ENCODE results near the gene TMCO2. TPM values are rescaled to one million over a fixed set of nuclear protein-coding genes. Genes with fewer than 3 reads are reported as not detected.

The TMCO2 gene
- total RNA-seq, 2 experiments from 2014 or later: not detected

DNA sequence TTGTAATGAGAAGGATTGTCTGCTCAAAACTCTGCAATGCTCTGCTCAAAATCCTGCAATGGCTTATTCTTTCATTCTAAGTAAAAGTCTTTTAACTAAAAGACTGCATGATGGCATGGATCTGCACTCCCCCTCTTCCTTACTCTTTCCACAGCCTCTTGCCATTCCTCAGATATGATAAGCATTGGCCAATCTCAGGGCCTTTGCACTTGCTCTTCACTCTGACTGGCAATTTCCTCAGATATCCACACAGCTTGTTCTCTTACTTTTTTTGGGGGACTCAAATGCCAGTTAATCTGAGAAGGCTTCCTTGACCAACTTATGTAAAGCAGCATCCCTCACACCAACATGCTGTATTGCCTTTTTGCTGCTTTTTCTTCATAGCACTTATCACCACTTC, 7.5 kb downstream of the TMCO2 start:
- ChIA-PET POLR2A (no interaction called here), CTCF (interaction anchor here (1.1 kb wide), 2 partner anchors 15 to 84 kb away, joined by 3 to 4 read pairs; no protein-coding TSS in a partner anchor)

DNA sequence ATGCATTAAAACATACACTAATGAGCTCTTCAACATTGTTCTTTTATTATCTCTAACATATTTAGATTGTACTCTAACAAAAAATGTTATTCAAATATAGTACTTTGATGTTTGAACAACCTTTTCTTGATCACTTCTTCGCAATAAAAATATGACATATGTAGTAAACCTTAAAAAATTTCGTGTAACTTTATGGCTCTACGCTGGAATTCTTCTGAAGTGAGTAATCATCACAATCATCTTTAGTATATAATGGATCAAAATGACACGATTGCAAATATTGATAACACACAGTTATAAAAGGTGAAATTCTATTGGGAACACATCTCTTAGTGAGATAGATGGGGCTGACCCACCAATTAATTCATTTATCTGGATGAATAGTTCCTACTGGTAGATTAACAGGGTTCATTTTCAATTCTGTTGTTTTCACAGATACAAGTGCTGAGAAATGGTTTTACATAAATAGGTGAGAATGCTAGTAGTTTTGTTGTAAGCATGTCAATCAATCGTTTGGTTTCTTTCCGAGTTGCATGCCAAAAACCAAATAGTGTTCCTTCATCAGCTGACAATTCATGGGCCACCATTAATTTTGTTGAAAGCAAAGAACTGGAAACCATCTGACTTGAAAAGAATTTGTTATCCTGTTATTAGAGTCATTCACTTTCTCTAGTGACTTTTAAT, 8.8 kb downstream of the TMCO2 start:
- CTCF ChIA-PET: interaction anchor here (1.0 to 1.4 kb wide), 5 partner anchors 15 to 82 kb away, joined by 3 to 6 read pairs (median 4); no protein-coding TSS in a partner anchor
- POLR2A ChIA-PET: interaction anchor here (1.7 kb wide), 1 partner anchor 15 kb away, joined by 10 read pairs; no protein-coding TSS in a partner anchor

DNA sequence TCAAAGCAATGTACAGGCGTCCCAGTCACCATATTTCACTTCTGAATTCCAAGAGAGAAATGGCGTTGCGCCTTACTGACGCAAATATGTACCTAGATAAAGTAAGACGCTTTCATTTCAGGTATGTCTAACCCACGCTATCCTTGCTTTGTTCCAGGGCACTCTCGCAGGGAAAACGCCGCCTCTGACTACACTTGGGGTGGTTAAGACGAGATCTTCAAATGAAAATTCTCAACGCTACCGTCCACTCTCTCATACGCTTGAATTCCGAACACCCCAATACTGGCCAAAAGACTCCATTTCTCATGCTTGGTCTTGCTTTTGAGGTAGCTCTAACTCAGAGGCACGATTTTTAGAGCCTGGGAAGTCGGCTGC, 9.6 kb downstream of the TMCO2 start:
- CTCF ChIA-PET: interaction anchor here (0.6 to 1.4 kb wide), 5 partner anchors 8 to 95 kb away, joined by 3 to 6 read pairs (median 4); partner anchors contain the start of gene COL9A2

DNA sequence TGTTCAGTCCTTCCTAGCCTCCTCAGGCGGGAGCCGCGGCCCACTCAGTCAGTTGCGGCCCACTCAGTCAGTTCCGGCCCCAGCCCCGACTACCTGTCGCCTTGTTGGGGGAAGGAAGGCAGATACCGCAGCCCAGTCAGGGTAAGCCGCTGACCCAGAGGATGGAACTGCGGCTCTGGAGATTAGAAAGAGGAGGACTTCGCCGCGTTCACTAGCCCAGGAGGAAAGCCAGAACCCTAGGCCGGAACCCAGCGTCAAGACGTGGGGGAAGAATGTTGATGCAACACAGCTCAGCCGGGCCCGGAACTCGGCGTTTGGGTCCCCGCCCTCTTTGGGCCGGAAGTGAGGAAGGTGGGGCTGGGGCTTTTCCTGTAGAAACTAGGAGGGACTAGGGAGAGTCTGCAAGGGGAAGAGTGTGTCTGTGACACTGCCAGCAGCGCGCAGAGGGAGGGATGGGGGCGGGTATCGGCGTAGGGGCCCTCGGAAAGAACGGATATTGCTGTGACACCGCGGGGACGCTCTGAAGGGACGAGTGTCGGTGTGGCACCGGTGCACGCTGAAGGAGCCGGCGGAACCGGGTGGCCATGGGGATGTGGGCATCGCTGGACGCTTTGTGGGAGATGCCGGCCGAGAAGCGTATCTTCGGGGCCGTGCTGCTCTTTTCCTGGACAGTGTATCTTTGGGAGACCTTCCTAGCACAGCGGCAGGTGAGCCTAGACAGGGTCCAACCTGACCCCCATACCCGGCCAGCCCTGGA, 10.1 kb downstream of the TMCO2 start, which contains the start of gene ZMPSTE24:
Gene ZMPSTE24, plus strand, starts transcription at position 549 of the 757 bp plus-strand sequence. Its CDS starts 36 bp downstream, at position 585.
- ChIA-PET CTCF (interaction anchor here (0.6 to 1.4 kb wide), 4 partner anchors 8 to 96 kb away, joined by 3 to 6 read pairs (median 4); partner anchors contain the start of gene COL9A2), POLR2A (interaction anchor here (0.6 to 1.7 kb wide), 4 partner anchors 16 to 336 kb away, joined by 3 to 10 read pairs (median 4); no protein-coding TSS in a partner anchor)

More for the DNA sequence above, 9.6 kb downstream of the TMCO2 start:
- POLR2A ChIA-PET: interaction anchor here (0.6 to 1.7 kb wide), 4 partner anchors 15 to 336 kb away, joined by 3 to 10 read pairs (median 4); no protein-coding TSS in a partner anchor

DNA sequence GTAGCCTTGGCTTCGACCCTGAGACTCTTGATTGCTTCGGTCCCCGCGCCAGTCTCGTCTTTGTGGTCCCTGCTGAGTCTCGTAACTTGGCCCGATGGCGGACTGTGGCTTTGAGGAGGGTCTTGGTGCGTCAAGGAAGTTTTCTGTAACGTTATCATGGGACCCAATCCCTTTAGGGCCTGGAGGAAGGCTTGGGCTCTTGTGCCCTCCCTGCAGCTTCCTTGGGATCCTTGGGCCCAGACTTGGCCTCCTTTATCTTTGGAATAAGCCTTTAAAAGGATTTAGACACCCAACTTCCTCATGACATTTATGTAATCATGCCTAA, 10.7 kb downstream of the TMCO2 start:
- POLR2A ChIA-PET: interaction anchor here (1.0 to 1.7 kb wide), 3 partner anchors 17 to 98 kb away, joined by 3 to 10 read pairs (median 4); no protein-coding TSS in a partner anchor
- CTCF ChIA-PET: interaction anchor here (1.3 kb wide), 1 partner anchor 96 kb away, joined by 4 read pairs; no protein-coding TSS in a partner anchor

DNA sequence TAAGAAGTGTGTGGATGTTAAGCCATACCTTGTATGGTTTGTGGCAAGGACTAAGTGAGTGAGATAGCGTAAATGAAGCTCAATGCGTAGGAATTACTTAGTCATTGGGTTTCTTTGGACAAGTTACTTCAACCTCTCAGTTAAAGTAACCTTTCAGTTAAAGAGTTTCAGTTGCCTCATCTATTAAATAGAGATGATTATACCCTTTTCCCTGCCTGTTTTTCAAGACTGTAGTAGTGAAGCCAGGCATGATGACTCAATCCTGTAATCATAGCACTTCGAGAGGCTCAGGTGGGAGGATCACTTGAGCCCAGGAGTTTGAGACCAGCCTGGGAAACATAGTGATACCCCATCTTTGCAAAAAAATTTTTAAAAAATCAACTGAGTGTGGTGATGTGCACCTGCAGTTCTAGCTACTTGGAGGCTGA, 16.6 kb downstream of the TMCO2 start:
- ChIA-PET CTCF (no interaction called here), POLR2A (interaction anchor here (0.6 to 1.6 kb wide), 4 partner anchors 8 to 109 kb away, joined by 3 to 7 read pairs (median 4); partner anchors contain the start of gene SMAP2)

DNA sequence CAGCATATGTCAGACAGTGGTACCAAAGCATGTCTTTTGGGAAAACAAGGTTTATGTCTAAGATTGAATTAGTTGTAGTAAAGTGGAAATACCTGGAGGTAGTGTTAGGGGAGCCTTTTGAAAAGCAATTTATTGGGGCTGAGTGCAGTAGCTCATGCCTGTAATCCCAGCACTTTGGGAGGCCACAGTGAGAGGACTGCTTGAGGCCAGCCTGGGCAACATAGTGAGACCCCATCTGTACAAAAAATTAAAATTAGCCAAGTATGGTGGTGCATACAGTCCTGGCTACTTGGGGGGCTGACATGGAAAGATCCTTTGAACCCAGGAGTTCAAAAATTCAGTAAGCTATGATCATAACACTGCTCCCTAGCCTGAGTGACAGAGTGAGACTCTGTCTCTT, 17.6 kb downstream of the TMCO2 start:
- ChIA-PET POLR2A (interaction anchor here (1.6 kb wide), 1 partner anchor 24 kb away, joined by 5 read pairs; no protein-coding TSS in a partner anchor), CTCF (interaction anchor here (1.2 to 1.3 kb wide), 2 partner anchors 51 to 112 kb away, joined by 3 read pairs; no protein-coding TSS in a partner anchor)

DNA sequence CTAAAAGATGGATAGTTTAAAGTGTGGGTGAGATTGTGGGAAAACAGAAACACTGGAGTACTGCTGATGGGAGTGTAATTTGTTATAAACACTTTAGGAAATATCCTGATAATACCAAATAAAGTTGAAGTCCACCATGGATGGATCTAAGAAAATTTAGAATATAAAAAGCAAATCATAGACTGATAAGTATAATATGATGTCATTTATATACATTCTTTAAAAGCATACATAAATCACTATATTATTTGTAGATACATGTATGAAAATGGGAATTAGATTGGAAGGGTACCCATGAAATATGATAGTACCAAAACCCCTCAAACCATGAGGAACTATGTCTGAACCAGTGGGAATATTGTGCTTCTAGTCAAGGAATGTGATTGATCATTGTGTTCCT, 18.2 kb downstream of the TMCO2 start:
- POLR2A ChIA-PET: no interaction called here
- CTCF ChIA-PET: interaction anchor here (1.2 to 1.3 kb wide), 2 partner anchors 52 to 113 kb away, joined by 3 read pairs; no protein-coding TSS in a partner anchor

DNA sequence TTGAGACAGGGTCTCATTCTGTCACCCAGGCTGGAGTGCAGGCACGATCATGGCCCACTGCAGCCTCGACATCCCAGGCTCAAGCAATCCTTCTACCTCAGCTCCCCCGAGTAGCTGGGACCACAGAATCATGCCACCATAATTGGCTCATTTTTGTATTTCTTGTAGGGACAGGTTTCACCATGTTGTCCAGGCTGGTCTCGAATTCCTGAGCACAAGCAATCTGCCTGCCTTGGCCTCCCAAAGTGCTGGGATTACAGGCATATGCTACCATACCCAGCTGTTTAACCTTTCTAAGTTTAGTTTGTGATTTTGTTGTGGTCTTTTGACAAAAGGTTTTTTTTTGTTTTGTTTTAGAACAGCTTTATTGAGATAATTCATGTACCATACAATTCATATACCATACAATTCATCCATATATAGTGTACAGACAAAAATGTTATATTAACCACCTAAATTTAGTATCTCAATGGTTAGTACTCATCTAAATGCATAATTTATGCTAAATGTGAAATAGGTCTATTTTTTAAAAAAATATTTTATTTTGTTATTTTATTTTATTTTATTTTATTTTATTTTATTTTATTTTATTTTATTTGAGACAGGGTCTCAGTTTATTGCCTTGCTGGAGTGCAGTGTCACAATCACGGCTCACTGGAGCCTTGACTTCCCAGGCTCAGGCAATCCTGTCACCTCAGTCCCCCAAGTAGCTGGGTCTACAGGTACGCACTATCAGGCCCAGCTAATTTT, 19.2 kb downstream of the TMCO2 start:
- CTCF ChIA-PET: interaction anchor here (0.6 to 1.3 kb wide), 4 partner anchors 38 to 114 kb away, joined by 3 to 5 read pairs (median 3); no protein-coding TSS in a partner anchor
- POLR2A ChIA-PET: no interaction called here

DNA sequence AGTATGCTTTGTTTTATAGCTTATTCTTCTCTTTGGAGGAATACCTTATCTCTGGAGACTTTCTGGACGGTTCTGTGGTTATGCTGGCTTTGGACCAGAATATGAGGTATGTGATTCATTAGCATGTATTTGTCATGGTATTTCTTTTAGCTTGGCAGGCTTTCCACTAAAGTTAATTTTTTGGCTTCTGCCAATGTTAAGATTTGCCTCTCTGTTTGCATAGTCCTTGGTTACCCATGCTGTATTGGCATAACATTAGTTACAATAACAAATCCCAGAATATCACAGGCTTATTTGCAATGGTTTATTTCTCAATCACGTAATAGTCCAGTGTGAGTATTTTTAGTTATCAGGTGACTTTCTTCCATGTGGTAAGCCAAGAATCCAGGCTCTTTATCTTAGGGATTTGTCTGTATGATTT, 20.0 kb downstream of the TMCO2 start:
- ChIA-PET POLR2A (no interaction called here), CTCF (interaction anchor here (0.6 kb wide), 2 partner anchors 46 to 85 kb away, joined by 3 to 5 read pairs; no protein-coding TSS in a partner anchor)

DNA sequence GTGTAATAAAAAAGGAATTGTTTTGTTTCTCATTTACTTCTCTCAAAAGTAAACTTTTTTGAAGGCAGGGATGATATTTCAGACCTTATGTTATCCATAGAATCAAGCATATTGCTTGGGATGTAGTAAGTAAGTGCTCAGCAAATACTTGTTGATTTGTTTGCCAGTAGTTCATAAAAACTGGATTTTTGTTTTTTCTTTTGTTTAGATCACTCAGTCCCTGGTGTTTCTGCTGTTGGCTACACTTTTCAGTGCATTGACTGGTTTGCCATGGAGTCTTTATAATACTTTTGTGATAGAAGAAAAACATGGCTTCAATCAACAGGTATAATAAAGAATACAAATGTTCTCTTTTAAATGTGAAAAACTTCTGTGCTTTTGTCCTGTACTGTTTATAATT, 20.5 kb downstream of the TMCO2 start:
- CTCF ChIA-PET: interaction anchor here (0.6 kb wide), 1 partner anchor 59 kb away, joined by 3 read pairs; no protein-coding TSS in a partner anchor
- POLR2A ChIA-PET: interaction anchor here (1.2 kb wide), 1 partner anchor 106 kb away, joined by 8 read pairs; no protein-coding TSS in a partner anchor

DNA sequence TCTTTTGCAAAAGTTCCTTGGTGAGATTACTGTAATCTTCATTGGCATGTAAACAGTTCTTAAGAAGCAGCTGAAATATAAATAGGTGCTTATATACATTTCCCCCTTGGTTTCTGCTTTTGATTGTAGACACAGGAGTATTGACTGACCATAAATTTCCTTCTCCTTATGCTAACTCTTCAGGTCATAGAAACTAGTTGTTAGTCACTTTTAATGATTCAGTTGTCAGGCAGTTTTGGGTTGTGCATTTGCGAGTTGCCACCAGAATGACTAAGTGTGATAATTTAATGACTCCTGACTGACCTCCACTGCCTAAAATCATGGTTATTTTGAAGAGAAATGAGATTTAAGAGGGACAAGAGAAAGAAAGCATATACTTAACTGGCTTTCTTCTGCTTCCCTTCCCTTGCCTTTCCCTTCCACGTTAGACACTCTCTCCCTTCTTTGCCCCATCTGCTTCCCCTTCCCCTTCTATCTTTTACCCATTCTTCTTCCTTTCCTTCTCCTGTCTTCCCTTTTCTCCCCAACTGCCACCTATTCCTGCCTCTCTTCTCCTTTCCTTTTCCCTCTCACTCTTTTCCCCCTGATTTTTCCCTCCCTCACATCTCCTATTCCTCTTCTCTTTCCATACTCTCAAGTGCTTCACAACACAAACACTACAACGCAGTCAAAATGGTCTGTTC, 22.6 kb downstream of the TMCO2 start:
- POLR2A ChIA-PET: interaction anchor here (0.5 to 0.6 kb wide), 2 partner anchors 28 to 105 kb away, joined by 3 to 5 read pairs; no protein-coding TSS in a partner anchor
- CTCF ChIA-PET: interaction anchor here (0.9 kb wide), 1 partner anchor 45 kb away, joined by 3 read pairs; no protein-coding TSS in a partner anchor

DNA sequence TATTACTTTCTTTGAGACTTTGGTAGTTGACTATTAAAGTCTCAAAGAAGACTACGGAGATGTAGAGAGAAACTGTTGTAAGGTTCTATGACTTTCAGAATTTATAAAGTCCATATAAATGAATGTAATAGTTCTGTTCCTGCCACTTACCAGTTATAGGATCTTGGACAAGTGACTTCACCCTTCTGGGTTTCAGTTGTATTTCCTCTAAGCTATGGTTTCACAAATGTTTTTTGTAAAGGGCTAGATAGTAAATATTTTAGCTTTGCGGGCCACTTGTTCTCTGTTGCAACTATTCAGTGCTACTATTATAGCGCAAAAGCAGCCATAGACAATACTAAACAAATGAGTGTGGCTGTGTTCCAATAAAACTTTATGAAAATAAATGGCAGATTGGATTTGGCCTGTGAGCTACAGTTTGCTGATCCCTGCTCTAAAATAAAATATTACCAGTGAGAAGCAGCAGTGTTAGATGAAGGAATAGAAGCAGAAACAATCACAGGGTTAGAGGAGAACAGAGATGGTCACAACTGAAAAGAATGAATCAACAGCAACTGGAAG, 25.0 kb downstream of the TMCO2 start:
- CTCF ChIA-PET: interaction anchor here (0.6 to 1.2 kb wide), 2 partner anchors 119 to 173 kb away, joined by 4 to 5 read pairs; no protein-coding TSS in a partner anchor
- POLR2A ChIA-PET: interaction anchor here (0.8 kb wide), 1 partner anchor 9 kb away, joined by 3 read pairs; no protein-coding TSS in a partner anchor

DNA sequence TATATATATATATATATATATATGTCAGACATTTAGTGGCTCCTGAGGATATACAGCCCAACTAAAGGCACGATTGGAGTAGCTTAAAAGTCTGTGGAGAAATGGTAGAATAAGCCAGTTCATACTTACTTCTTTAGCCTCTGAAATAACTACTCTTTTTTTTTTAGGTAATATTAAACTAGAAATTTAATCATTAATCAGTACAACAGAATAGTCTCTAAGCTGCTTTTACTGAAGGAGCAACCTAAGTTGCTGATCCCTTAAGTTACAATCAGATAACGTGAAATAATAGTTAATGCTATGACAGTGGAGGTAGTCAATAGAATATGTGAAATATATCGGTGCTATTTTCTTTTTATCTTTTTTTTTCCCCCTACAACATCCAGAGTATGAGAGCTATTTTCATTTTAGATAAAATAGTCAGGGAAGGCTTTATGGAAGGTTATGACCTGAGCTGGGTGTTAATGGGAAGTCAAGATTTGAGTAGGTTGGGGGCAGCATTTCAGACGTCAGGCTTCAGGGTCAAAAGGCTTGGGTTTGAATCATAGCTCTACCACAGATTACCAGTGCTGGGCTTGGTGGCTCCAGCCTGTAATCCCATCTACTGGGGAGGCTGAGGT, 25.9 kb downstream of the TMCO2 start:
- POLR2A ChIA-PET: no interaction called here
- CTCF ChIA-PET: interaction anchor here (0.6 to 1.3 kb wide), 3 partner anchors 11 to 173 kb away, joined by 3 to 5 read pairs (median 4); no protein-coding TSS in a partner anchor

DNA sequence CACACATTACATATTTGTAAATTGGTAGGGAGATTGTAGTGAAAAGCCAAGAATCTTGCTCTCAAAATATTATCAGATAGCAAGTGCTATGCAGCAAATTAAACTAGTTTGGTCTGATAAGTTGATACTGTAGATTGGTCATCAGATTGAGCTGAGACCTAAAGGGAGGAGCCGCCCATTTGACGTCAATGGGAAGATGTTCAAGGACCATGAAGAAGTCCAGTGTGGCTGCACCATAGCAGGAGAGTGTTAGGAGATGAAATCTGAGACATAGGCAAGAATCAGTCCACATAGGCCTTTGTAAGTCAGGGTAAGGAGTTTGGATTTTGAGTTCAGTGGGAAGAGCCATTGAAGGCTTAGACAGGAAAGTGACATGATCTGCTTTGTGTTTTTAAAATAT, 26.6 kb downstream of the TMCO2 start:
- POLR2A ChIA-PET: no interaction called here
- CTCF ChIA-PET: interaction anchor here (1.3 kb wide), 1 partner anchor 12 kb away, joined by 3 read pairs; no protein-coding TSS in a partner anchor

DNA sequence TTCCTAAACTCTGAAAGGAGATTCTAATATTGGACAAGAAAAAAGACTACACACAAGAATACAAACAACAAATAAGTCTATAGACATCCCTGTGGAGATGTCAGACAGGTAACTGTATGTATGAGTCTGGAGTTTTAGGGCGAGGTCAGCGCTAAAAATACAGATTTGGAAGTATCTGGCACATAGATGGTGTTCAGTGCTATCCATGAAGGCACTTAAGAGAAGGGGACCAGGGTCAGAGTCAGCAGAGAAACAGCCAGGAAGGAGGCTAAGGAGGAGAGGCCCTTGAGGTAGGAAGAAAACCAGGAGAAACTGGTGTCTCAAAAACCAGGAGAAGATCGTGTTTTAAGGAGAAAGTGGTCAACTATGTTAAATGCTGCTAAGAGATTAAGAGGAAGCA, 28.4 kb downstream of the TMCO2 start:
- POLR2A ChIA-PET: no interaction called here
- CTCF ChIA-PET: interaction anchor here (0.6 to 0.8 kb wide), 3 partner anchors 62 to 132 kb away, joined by 3 read pairs; no protein-coding TSS in a partner anchor

DNA sequence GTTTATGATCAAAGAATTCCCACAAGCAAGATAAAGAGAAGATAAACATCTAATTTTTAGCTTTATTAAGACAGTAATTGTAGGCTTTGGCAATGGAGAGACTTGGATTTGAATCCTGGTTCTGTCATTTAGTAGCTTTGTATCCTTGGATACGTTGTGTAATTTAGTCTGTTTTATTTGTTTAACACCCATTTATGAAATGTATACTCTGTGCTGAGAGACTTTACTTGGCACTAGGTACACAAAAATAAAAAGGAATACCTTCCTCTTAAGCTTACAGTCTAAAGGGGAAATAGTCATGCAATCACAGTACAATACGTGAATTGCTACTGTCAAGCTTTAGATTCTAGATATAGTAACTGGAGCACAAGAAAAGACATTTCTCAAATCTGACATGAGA, 34.1 kb downstream of the TMCO2 start:
- CTCF ChIA-PET: interaction anchor here (1.2 to 1.3 kb wide), 2 partner anchors 33 to 57 kb away, joined by 3 to 5 read pairs; no protein-coding TSS in a partner anchor
- POLR2A ChIA-PET: no interaction called here
